Stimulated activated CD8-positive, alpha-beta memory T cell treated with anti-CD3 and anti-CD28 coated beads, Interleukin-15, amount 100 ng/mL, for 24 hours (primary cell): ENCODE measurements around the gene PHF21A.
"Not testable (repeated sequence)": the region's sequence is repeated elsewhere in the genome, so short reads cannot be mapped to it uniquely, and the experiment has no call there.

Experiments used
- DNase-seq: peaks from one replicate; pipeline ENCODE4 v3.0.0-alpha.2; 2020; ENCODE audit warnings: low read depth

Gene PHF21A

DNA sequence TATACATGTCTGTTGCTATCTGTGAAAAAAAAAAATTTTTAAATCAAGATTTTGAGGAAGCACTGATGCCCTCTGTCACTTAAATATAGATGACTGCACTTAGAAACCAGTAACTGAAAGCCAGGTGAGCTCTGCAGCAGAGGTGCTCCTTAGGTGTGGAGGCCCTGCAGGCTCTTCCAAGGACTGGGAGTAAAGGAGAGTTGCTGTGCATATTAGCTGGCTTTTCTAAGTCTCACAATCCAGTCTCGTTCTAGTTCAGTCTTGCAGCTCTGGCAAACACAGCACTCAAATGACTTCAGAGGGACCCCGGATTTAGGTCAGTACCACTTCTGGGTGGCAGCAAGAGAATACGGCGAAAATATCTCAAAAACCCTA is 137.8 kb downstream of the PHF21A start:
- DNase-seq = no peak

DNA sequence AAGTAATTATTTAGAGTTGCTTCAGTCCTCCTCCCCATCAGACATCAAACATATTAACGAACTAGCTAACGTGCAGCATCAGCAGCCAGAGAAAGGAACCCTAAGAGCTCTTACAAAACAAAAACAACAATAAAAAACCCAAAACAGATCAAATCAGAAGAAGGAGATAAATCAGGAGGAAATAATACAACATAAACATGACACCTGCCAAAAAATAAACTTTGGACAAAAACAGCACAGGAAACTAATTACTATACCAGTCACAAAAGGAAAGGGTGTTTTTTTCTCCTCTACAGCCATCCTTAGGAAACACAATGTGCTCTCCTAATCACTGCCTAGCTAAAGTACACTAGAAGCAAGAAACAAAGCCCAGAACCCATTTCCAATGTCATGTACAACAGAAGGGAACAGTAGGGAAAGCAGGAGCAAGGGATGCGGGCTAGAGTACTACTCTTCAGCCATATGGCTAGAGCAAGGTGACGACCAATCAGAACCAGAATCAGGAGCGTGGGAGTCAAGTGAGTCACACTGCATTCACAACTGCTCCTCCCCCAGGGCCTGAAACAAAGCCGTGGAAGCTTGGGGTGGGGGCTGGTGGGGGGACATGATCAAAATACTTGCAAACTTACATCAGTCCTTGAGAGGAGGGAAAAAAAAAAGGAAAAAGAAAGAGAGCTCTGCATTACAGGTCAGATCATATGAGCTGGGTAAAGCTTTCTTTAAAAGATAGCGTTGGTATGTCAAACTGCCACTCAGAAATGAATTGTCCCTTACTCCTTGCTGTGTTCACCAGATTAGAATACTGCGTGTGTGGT is 138.4 kb downstream of the PHF21A start:
- no peak for DNase-seq

DNA sequence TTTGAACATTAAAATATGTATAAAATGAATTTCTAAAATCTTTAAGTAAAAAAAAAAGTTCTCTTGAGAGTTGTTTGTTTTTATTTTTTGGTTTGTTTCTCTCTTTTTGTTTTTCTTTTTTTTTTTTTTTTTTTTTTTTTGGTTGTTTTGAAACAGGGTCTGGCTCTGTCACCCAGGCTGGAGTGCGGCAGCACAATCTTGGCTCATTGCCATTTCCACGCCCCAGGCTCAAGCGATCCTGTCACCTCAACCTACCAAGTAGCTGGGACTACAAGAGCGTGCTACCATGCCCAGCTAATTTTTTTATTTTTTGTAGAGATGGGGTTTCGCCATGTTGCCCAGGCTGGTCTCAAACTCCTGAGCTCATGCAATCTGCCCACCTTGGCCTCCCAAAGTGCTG is 139.4 kb downstream of the PHF21A start:
- not testable (repeated sequence) for DNase-seq

DNA sequence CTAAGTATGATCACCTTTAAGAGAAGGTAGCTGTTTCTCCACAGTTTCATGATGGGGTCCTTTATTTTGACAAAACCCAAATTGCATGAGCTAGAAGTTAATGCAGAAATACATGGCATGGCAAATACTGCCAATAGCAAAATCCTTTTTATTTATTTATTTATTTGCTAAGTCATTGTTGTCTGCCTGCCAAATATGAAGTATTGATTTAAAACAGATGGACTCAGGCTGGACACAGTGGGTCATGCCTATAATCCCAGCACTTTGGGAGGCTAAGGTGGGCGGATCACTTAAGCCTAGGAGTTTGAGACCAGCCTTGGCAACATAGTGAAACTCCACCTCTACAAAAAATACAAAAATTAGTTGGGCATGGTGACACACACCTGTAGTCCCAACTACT is 146.4 kb downstream of the PHF21A start:
- no peak for DNase-seq

DNA sequence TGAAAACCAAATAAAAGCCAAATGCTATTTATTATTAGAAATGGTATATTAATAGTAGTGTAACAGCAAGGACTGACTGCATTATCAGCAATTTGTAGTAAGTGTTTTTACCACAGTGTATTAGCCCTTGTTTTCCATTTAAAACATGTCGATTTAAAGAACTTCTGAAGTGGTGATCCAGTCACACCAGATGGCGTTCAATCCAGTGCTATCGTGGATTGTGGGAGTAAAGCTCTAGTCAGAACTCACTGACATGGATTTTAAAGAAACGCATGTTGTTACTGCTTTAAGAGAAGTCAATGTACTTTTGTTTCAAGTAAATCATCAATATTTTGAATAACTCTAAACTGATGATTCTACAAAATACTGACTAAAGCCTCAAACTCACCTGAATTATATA is 147.7 kb downstream of the PHF21A start:
- DNase-seq = no peak

- DNase-seq = no peak
Observed at GRCh38 chr11:45968901-45969300, 152.4 kb downstream of the PHF21A start.

DNA sequence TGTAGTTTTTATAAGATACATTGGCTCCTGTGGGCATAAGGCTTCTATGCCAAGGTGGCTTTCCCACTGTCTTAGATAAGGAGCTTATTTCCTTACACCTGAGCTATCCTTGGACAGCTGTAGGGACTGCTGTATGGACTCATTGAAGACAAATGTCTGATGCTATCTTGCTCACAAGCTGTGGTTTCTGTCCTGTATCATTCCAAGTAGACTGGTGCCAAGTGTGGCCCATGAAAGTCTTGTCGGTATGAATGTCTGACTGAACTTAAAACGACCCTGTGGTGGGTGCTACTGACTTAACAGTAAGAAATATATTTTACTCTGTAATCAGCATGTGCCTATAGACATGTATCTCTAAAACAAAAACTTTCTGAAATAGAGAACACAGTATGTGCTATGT is 153.7 kb downstream of the PHF21A start:
- DNase-seq = no peak

GRCh38 chr11:45964911-45965389 is 156.3 kb downstream of the PHF21A start:
- DNase-seq = no peak

DNA sequence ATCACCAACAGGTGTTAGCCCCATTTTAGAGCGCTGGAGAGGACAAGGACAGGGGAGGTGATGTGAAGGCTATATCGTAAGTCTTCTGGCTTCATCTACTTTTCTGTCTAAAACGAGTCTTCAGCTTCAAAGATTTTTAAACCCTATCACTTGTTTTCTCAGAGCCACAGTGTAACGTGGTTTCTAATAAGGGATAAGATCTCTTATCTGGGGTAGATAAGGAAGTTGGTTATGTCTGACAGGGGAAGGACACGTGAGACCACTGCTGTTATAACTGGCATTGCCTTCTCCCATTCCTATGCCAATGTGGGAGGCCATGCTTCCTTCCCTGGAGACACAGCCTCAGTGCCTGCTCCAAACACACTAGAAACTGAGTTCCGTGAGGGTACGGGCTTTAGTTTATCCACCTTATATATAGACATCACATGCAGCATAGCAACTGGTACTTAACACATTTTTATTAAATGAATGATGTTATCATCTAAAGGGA is 159.5 kb downstream of the PHF21A start:
- DNase-seq = no peak

DNA sequence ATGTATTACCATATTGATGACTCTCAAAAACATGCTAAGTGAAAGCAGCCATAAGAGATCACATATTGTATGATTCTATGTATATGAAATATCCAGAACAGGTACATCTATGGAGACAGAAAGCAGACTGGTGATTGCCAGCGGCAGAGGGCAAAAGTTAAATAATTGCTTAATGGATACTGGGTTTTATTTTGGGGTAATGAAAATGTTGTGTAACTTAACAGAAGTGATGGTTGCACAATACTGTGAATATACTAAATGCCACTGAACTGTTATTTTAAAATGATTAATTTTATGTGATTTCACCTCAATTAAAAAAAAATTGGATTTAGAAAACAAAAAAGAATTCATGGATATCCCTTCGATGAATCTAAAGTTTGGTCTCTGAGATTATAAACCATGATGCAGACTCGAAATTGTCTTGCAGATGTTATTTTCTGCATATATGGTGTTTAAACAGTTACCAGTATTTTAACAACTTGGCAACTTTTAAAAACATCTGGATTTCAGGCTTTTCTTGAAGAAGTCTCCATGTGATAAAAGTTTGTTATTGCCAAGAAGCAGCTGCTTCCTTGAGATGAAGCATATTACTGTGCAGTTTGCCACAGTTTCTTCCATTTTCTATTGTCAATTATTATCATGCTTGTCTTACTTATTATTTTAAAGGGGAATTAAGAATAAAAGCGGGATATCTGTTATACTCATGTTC is 160.7 kb downstream of the PHF21A start:
- no peak for DNase-seq

DNA sequence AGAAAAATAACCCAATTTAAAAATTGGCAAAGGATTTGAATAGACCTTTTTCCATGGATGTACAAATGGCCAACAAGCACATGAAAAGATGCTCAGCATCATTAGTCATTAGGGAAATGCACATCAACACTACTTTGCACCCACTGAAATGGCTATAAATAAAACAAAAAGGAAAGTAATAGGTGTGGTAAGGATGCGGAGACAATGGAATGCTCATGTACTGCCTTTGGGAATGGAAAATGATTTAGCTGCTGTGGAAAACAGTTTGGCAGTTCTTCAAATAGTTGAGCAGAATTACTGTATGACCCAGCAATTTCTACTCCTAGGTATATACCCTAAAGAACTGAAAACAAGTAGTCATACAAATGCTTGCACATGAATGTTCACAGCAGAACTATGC is 161.4 kb downstream of the PHF21A start:
- DNase-seq = no peak

- DNase-seq = no peak
Observed at GRCh38 chr11:45949992-45950407, 171.3 kb downstream of the PHF21A start.

- no peak for DNase-seq
Observed at GRCh38 chr11:45948356-45948755, 172.9 kb downstream of the PHF21A start.

GRCh38 chr11:45947885-45948284 is 173.4 kb downstream of the PHF21A start:
- DNase-seq = no peak

- DNase-seq = no peak
Observed at GRCh38 chr11:45945397-45945999, 175.8 kb downstream of the PHF21A start.

DNA sequence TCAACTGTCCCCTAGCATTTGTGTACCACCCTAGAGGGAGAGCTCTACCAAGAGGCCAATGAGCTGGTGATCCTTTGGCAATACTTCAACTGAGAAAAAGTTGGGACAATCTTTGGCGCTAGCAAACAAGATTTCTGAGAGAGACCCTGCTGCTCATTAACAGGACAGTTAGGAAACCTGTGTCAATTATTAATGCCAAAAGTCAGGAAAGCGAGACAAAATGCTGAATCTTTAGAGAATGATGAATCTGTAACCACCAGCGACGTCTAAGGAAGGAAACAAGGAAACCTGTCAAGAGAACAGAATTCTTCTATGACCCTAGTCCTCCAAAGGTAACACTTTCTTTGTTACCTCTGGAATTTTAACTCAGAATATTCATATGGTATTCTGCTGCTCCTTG is 178.9 kb downstream of the PHF21A start:
- no peak for DNase-seq

GRCh38 chr11:45941285-45941684 is 180.0 kb downstream of the PHF21A start:
- DNase-seq = no peak

DNA sequence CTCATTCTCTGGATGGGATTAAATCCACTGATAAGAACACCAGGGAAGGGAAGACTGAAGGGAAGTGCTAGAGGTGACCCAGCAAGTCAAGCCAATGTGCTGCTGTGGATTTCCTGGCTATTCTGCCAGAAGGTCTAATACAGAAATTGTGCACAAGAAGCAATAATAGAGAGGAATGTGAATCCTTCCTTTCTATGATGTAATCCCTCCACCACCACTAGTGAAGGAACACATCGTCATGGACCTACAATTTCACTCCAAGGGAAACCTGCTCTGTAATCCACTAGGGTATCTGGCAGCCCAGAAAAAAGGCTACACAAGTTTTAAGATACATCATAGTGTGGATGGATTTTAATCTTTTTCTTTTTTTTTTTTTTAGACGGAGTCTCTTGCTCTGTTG is 181.4 kb downstream of the PHF21A start:
- no peak for DNase-seq

DNA sequence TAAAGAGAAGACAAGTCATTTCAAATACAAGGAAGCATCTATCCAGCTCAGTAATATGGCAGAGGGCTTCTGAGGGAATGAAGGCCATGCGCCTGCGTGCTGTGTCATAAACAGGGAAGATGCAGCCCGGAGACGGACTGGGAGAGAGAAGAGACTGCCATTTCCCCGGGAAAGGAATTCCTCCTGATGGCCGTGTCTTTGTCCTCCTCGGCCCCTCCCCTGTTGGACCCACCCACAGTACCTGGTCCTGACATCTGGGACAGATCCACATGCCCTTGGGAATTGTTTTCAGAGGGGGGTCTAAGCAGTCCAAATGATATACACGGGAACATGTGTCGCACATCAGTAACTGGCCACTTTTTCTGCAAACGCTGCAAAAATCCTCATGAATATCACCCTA is 183.3 kb downstream of the PHF21A start:
- no peak for DNase-seq

GRCh38 chr11:45936511-45937054 is 184.7 kb downstream of the PHF21A start:
- DNase-seq = no peak

DNA sequence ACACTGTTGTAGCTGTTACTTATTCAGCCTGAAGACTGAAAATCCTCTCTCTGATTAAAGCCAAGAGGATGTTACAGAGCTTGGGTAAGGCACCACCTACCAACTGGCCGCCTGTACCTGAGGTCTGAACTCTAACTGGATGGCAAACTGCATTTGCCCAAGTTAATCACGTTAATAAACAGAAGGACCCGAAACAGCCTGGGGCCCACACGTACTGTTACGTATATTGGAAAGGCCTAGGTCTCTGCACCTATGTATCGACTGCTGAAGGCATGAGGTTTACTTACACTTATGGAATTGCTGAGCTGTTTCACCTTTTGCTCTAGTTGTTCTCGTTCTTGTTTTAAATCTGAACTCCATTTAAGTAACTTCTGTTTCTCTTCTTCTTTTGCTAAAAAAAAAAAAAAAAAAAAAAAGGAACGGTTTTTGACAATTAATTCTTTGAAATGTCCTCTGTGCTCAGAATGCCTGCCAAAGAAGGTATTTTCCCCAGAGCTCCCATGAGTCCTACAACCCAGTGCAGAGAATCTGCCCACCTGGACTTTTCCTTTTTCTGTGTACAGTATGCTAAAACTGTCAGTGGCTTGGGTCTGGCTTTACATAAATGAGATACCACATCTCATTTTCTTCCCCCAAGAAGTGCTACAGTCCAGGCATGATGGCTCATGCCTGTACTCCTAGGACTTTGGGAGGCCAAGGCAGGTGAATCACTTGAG is 185.7 kb downstream of the PHF21A start:
- DNase-seq = no peak
